Astrocyte of the spinal cord (primary cell): Measurements from ENCODE around the gene COL4A6.

Experiments
- DNase-seq: peaks from one replicate; pipeline ENCODE4 v3.0.0; 2011; ENCODE audit warnings: low read depth, low spot score
- H3K4me3 ChIP-seq: 2 replicates; pipeline ENCODE4 v1.5.1; 2011; ENCODE audit warnings: low read depth, mild to moderate bottlenecking, low read length, moderate library complexity
- CTCF ChIP-seq: IDR thresholded peaks from 2 replicates; pipeline ENCODE4 v1.5.1; 2012; ENCODE audit warnings: low read depth, mild to moderate bottlenecking, low read length, inconsistent platforms
- in situ Hi-C: cut with HindIII; loops from 2 replicates; pipeline ENCODE4 v1.10.0; 2017; ENCODE audit warnings: low sequenced_read_pairs

Gene COL4A6

GRCh38 chrX:108165383-108166111 is 272.7 kb downstream of the COL4A6 start:
- peak; percentile 70 for TF ChIP-seq CTCF
- in situ Hi-C loops = no loop called here
- DNase-seq = peak; percentile 43
- H3K4me3 ChIP-seq = no peak overlapping the region

GRCh38 chrX:108163333-108164082 is 274.7 kb downstream of the COL4A6 start:
- in situ Hi-C loops = no loop called here
- H3K4me3 ChIP-seq = no peak overlapping the region
- DNase-seq = no peak
- TF ChIP-seq CTCF = no peak

- no peak overlapping the region for H3K4me3 ChIP-seq
- in situ Hi-C loops = no loop called here
- DNase-seq = no peak
- no peak for TF ChIP-seq CTCF
Observed at GRCh38 chrX:108162265-108162664, 276.0 kb downstream of the COL4A6 start.

GRCh38 chrX:108160309-108160708 is 277.9 kb downstream of the COL4A6 start:
- no peak for DNase-seq
- no peak for TF ChIP-seq CTCF
- H3K4me3 ChIP-seq = no peak overlapping the region
- in situ Hi-C loops = no loop called here

GRCh38 chrX:108159028-108159670 is 279.1 kb downstream of the COL4A6 start:
- H3K4me3 ChIP-seq = no peak overlapping the region
- no peak for DNase-seq
- in situ Hi-C loops = no loop called here
- no peak for TF ChIP-seq CTCF

- no peak for TF ChIP-seq CTCF
- DNase-seq = no peak
- in situ Hi-C loops = no loop called here
- no peak overlapping the region for H3K4me3 ChIP-seq
Observed at GRCh38 chrX:108157628-108158027, 280.6 kb downstream of the COL4A6 start.
